Measurements from ENCODE around the gene SLC2A11. TPM values are rescaled to one million over a fixed set of nuclear protein-coding genes. Genes with fewer than 3 reads are reported as not detected.

Gene SLC2A11, protein sequence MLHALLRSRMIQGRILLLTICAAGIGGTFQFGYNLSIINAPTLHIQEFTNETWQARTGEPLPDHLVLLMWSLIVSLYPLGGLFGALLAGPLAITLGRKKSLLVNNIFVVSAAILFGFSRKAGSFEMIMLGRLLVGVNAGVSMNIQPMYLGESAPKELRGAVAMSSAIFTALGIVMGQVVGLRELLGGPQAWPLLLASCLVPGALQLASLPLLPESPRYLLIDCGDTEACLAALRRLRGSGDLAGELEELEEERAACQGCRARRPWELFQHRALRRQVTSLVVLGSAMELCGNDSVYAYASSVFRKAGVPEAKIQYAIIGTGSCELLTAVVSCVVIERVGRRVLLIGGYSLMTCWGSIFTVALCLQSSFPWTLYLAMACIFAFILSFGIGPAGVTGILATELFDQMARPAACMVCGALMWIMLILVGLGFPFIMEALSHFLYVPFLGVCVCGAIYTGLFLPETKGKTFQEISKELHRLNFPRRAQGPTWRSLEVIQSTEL
- total RNA-seq = 10 to 100 TPM in 3 of 4 donors, 1 to 10 TPM in 1; 6.9 to 28.9 (median 13.4) TPM

GRCh38 chr22:23857606-23858483, at the start of gene SLC2A11:
SLC2A11 (plus strand) TSS chr22:23857875; CDS start chr22:23858000, 125 bp downstream.
- 0 to 3% methylated on average over 28 to 32 of the region's 60 CpGs for WGBS, 2 donors

GRCh38 chr22:23812378-23812777, 45.3 kb upstream of the SLC2A11 start:
- Histone ChIP-seq H3K4me1 (no peaks in the 10 kb centered on the region), H3K27me3 (no peaks in the 10 kb centered on the region), H3K9me3 (no peaks in the 10 kb centered on the region), H3K27ac (no peak overlapping the region), H3K36me3 (peaks cover 2 to 69% (median 8%) of the 10 kb centered on the region in 3 donors), H3K4me3 (no peak overlapping the region)
- TF ChIP-seq EP300 (IDR thresholded peaks at IDR 0.05) = no peak
- no peak for TF ChIP-seq CTCF (IDR thresholded peaks at IDR 0.05)
- no peak for TF ChIP-seq POLR2A (IDR thresholded peaks at IDR 0.05)
- WGBS, 2 donors = 95 to 96% methylated on average over 4 of the region's 4 CpGs
- DNase-seq (ENCODE audit: low spot score in 2 of 2) = no peak

More at GRCh38 chr22:23857606-23858483, at the start of gene SLC2A11:
- Histone ChIP-seq H3K9me3 (no peaks in the 10 kb centered on the region), H3K4me3 (peak within 1 kb of the TSS; percentile 66 to 88 (median 73)), H3K36me3 (peaks cover 0 to 5% (median 0%) of the 10 kb centered on the region in 3 donors), H3K27me3 (no peaks in the 10 kb centered on the region), H3K4me1 (peaks cover 0 to 26% (median 0%) of the 10 kb centered on the region in 4 donors), H3K27ac (peak within 1 kb of the TSS; percentile 78 to 90 (median 88))
- TF ChIP-seq EP300 (IDR thresholded peaks at IDR 0.05) (peak; percentile 36 to 91), CTCF (IDR thresholded peaks at IDR 0.05) (peak in 4 of 5 experiments; percentile 18 to 69 (median 50)), POLR2A (IDR thresholded peaks at IDR 0.05) (peak; percentile 62 to 73)
- DNase-seq (ENCODE audit: low spot score in 2 of 2) = peak; percentile 87

DNA sequence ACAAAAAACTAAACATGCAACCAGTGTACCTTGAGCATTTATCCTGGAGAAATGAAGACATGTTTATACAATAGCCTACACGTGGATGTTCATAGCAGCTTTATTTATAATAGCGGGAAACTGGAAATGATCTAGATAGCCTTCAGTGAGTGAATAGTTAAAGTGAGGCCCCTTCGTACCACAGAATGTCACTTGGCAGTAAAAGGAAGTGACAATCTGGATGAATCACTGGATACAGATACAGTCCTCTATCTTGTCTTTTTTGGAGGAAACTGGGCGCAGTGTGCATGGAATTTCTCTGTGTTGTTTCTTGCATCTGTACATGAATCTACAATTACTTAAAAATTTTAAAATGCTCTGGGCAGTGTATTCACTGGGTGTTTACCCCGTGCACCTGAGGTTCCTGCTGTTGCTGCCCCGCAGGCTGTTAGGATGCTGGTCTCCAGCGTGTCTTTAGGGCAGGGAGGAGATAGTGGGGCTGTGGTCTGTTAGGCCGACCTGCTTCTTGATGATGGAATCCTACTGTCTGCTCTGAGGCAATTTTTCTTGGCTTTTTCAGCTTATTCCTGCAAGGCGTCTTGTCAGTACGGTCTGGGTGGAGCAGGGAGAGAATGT, 42.0 kb upstream of the SLC2A11 start:
- no peak for TF ChIP-seq CTCF (IDR thresholded peaks at IDR 0.05)
- no peak for TF ChIP-seq POLR2A (IDR thresholded peaks at IDR 0.05)
- no peak for TF ChIP-seq EP300 (IDR thresholded peaks at IDR 0.05)
- no peaks in the 10 kb centered on the region for H3K27me3 ChIP-seq
- 80 to 81% methylated on average over 9 to 10 of the region's 10 CpGs for WGBS, 2 donors
- no peaks in the 10 kb centered on the region for H3K4me1 ChIP-seq
- H3K9me3 ChIP-seq = no peaks in the 10 kb centered on the region
- peaks cover 0 to 81% (median 8%) of the 10 kb centered on the region in 3 donors for H3K36me3 ChIP-seq
- DNase-seq (ENCODE audit: low spot score in 2 of 2) = no peak
- no peak overlapping the region for H3K27ac ChIP-seq
- H3K4me3 ChIP-seq = no peak overlapping the region

DNA sequence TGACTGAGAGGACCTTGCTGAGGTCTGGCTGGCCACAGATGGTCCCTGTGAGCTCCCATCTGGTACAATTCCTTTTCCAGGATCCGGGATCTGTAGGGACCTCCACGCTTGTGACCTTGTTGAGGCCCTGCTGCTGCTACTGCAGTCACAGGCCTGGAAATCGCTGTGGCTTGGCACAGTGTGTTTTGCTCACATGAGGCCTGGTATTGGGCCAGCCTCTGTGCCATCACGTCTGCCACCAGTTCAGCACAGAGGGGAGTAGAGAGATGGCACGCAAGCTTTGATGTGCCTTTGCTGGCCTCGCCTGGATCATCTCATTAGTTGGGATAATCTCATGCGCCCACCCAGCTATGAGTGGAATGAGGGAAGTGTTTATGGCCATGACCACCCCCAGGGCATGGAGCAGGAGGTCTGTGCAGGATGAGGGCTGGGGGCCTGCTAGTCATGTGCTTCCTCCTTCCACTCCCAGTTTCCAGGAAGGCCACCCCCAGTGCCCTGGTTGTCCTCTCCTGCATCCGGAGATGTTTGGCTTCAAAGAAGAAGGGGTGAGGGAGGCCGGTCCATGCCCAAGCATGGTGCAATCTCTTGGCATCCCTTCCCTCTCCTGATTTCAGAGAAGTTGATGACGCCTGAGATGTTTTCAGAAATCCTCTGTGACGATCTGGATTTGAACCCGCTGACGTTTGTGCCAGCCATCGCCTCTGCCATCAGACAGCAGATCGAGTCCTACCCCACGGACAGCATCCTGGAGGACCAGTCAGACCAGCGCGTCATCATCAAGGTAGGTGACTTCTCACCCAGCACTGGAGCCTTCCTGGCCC, 41.3 kb upstream of the SLC2A11 start:
- WGBS, 2 donors = 86 to 87% methylated on average over 18 of the region's 18 CpGs
- no peak for TF ChIP-seq POLR2A (IDR thresholded peaks at IDR 0.05)
- no peak for TF ChIP-seq CTCF (IDR thresholded peaks at IDR 0.05)
- no peak for TF ChIP-seq EP300 (IDR thresholded peaks at IDR 0.05)
- peaks cover 0 to 83% (median 8%) of the 10 kb centered on the region in 3 donors for H3K36me3 ChIP-seq

More for the DNA sequence above, 41.3 kb upstream of the SLC2A11 start:
- no peak for DNase-seq (ENCODE audit: low spot score in 2 of 2)
- H3K27ac ChIP-seq = no peak overlapping the region
- H3K4me3 ChIP-seq = no peak overlapping the region
- no peaks in the 10 kb centered on the region for H3K9me3 ChIP-seq
- H3K4me1 ChIP-seq = no peaks in the 10 kb centered on the region
- H3K27me3 ChIP-seq = no peaks in the 10 kb centered on the region
